LNCaP clone FGC (cell line): ENCODE measurements around the gene ARRDC3.
"Not testable (repeated sequence)": the region's sequence is repeated elsewhere in the genome, so short reads cannot be mapped to it uniquely, and the experiment has no call there.

Source experiments
- DNase-seq: peaks from one replicate; pipeline ENCODE4 v3.0.0-alpha.2; 2011; ENCODE audit warnings: low read depth
- H3K4me3 ChIP-seq: 2 replicates; pipeline ENCODE4 v1.5.1; 2011; ENCODE audit warnings: mild to moderate bottlenecking, low read depth, low read length, control low read depth
- CTCF ChIP-seq: IDR thresholded peaks from 2 replicates; pipeline ENCODE4 v1.5.1; 2012; ENCODE audit warnings: mild to moderate bottlenecking; ENCODE audit not compliant: control insufficient read depth, insufficient read depth; ENCODE audit errors: extremely low read depth

ARRDC3 gene

GRCh38 chr5:91361055-91361701 lies 21.9 kb downstream of the ARRDC3 start:
- H3K4me3 ChIP-seq = no peak overlapping the region
- no peak for DNase-seq
- no peak for TF ChIP-seq CTCF

- TF ChIP-seq CTCF = no peak
- H3K4me3 ChIP-seq = no peak overlapping the region
- no peak for DNase-seq
Observed at GRCh38 chr5:91359962-91360609, 23.0 kb downstream of the ARRDC3 start.

- no peak overlapping the region for H3K4me3 ChIP-seq
- DNase-seq = no peak
- TF ChIP-seq CTCF = no peak
Observed at GRCh38 chr5:91357806-91358205, 25.3 kb downstream of the ARRDC3 start.

- no peak for TF ChIP-seq CTCF
- no peak overlapping the region for H3K4me3 ChIP-seq
- DNase-seq = peak; percentile 39
Observed at GRCh38 chr5:91357012-91357634, 26.0 kb downstream of the ARRDC3 start.

GRCh38 chr5:91354867-91355266 lies 28.2 kb downstream of the ARRDC3 start:
- H3K4me3 ChIP-seq, DNase-seq: not testable (repeated sequence)

GRCh38 chr5:91352831-91353695 lies 30.1 kb downstream of the ARRDC3 start:
- no peak overlapping the region for H3K4me3 ChIP-seq
- no peak for TF ChIP-seq CTCF
- no peak for DNase-seq

GRCh38 chr5:91345461-91345860 lies 37.7 kb downstream of the ARRDC3 start:
- TF ChIP-seq CTCF = no peak
- no peak overlapping the region for H3K4me3 ChIP-seq
- DNase-seq = no peak

- not testable (repeated sequence) for H3K4me3 ChIP-seq, DNase-seq
Observed at GRCh38 chr5:91344661-91345200, 38.4 kb downstream of the ARRDC3 start.
